HG03280 (cell line): ENCODE measurements around the gene WHRN.

ENCODE experiments used
- ATAC-seq: cut with Tn5 transposase; IDR thresholded peaks from one replicate; pipeline ENCODE4 v1.9.1; 2021; ENCODE audit warnings: mild to moderate bottlenecking, moderate library complexity; ENCODE audit not compliant: unreplicated experiment

The WHRN gene

GRCh38 chr9:114505187-114506081 lies at the start of gene WHRN:
WHRN (minus strand) TSS chr9:114505473; CDS start chr9:114504801, 672 bp downstream.
- ATAC-seq = peak; percentile 82

GRCh38 chr9:114553202-114553601 lies 47.9 kb upstream of the WHRN start:
- no peak for ATAC-seq

GRCh38 chr9:114552706-114553105 lies 47.4 kb upstream of the WHRN start:
- no peak for ATAC-seq

GRCh38 chr9:114551750-114552685 lies 46.7 kb upstream of the WHRN start:
- ATAC-seq = no peak

- ATAC-seq = no peak
These were observed 44.5 kb upstream of the WHRN start for GRCh38 chr9:114549697-114550330.

- ATAC-seq = no peak
These were observed 41.6 kb upstream of the WHRN start for GRCh38 chr9:114546851-114547250.

GRCh38 chr9:114545055-114545454 lies 39.8 kb upstream of the WHRN start:
- no peak for ATAC-seq

- no peak for ATAC-seq
These were observed 34.6 kb upstream of the WHRN start for GRCh38 chr9:114539701-114540380.

- no peak for ATAC-seq
These were observed 33.0 kb upstream of the WHRN start for GRCh38 chr9:114538241-114538640.

GRCh38 chr9:114532561-114533237 lies 27.4 kb upstream of the WHRN start:
- ATAC-seq = no peak

- ATAC-seq = no peak
These were observed 24.0 kb upstream of the WHRN start for GRCh38 chr9:114529285-114529684.

- ATAC-seq = no peak
These were observed 21.5 kb upstream of the WHRN start for GRCh38 chr9:114526807-114527206.

- ATAC-seq = no peak
These were observed 20.2 kb upstream of the WHRN start for GRCh38 chr9:114525513-114525912.

- no peak for ATAC-seq
These were observed 19.0 kb upstream of the WHRN start for GRCh38 chr9:114524247-114524681.

- no peak for ATAC-seq
These were observed 17.6 kb upstream of the WHRN start for GRCh38 chr9:114522847-114523246.

GRCh38 chr9:114522286-114522685 lies 17.0 kb upstream of the WHRN start:
- ATAC-seq = no peak

- ATAC-seq = no peak
These were observed 16.6 kb upstream of the WHRN start for GRCh38 chr9:114521846-114522245.

- peak; percentile 88 for ATAC-seq
These were observed 13.3 kb upstream of the WHRN start for GRCh38 chr9:114518599-114519022.

- no peak for ATAC-seq
These were observed 12.8 kb upstream of the WHRN start for GRCh38 chr9:114518120-114518519.

- no peak for ATAC-seq
These were observed 11.6 kb upstream of the WHRN start for GRCh38 chr9:114516913-114517312.
